NCI-H2029 (cell line): ENCODE measurements around the gene RHOJ.
"Not testable (repeated sequence)": the region's sequence is repeated elsewhere in the genome, so short reads cannot be mapped to it uniquely, and the experiment has no call there.

ENCODE experiments used
- DNase-seq: peaks from one replicate; lab custom pipeline; 2025; lab: John Stamatoyannopoulos, UW

The RHOJ gene

DNA sequence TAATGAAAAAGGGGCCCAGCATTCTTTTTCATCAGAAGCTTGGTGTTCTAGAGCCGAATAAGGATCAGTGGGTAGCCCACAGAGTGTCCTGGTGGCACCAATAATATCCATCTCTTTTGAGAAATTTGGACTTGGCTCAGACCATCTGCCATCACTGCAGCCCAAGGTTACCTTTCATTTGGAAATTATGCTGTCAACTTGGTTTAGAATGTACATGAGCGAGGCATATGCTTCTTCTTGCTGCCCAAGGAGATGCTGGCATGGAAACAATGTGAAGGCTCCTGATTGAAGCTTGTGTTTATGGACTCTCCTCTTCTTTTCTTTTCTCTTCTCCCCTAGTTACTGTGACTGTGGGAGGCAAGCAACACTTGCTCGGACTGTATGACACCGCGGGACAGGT, 64.5 kb downstream of the RHOJ start:
- DNase-seq, result no peak

DNA sequence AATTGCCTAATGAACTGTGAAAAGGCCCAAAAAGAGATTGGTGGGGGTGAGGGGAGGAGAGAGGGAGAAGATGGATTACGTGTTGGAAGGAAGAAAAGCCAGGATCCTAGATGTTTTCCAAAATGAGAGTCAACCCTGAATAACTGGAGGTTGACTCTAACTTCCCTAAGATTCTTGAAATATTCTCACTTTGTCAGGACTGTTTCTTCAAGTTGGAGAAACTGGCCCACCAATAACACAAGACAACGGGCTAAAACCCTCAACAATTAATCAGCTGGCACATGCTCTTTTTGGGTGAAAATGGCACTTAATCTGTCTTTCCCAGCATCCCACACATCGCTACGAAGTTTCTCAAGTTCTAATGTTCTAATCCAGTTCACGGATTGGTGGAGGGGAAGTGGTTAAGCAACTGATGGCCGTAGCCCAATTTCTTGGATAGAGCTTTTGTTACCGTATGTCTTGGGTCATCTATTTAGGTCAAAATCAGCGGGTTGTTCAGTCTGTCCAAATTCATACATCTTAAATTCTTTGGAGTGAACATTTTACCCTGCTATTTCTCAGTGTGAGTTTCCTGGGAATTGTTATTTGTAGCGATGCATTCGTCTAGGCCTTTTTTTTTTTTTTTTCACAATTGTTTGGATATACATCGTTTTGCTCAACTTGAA, 65.5 kb downstream of the RHOJ start:
- no peak for DNase-seq

DNA sequence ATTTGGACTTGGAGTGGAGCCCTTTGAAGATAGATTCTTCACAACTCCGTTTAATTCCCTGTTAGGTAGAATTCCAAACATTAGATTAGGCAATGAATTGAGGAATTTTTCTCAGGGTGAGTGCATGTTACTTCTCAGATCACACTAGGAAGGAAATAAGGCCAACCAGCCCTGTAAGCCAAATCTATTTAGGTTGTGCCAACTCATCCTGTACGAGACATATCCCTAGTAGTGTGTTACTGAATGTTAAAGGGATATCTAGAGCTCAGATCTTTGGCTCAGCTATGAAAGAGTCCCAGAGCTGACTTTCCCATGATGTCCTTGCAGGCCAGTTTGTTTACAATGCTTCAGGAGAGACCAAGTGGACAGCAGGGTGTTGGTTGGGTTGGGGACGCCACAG, 68.9 kb downstream of the RHOJ start:
- no peak for DNase-seq

DNA sequence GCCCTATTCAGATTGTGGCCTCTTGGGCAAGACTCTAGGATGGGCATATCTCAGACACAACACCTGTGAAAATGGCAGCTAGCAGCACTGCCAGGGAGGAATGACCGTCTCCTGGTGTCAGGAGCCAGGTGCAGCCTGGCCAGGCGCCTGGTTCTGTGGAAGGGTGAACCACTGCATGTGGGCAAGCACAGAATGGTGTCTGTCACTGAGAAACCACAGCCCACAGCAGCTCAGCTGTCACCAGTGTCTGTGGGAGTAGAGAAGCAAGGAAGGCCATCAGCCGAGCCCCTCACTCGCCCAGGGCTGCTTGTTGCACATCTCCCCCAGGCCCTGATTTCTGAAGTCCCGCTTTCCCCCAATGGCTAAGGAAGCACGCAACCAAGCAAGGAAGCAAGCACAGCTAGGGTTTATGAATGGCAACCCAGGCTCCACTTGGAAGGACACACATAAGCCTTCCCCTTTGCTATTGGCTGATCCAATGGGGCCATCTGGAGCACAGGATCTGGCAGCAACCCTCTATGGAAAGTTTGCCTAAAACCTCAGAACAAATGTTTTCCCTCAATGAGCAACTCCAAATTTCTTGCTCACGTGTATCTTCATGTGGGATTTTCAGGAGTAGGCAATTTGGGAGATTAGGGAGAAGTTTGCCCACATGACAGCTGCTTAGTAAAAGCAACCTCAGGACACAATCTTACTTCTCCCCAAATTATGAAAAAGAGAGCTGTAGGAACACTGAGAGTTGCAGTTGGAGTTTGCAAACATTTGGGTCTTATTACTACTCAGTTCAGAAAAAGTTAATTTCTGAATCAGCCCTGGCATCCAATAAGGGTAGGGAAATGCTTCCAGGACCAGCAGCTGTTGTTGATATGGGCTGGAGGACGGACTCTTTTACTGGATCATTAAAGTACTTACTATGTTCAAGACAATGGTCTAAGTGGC, 69.7 kb downstream of the RHOJ start:
- no peak for DNase-seq

DNA sequence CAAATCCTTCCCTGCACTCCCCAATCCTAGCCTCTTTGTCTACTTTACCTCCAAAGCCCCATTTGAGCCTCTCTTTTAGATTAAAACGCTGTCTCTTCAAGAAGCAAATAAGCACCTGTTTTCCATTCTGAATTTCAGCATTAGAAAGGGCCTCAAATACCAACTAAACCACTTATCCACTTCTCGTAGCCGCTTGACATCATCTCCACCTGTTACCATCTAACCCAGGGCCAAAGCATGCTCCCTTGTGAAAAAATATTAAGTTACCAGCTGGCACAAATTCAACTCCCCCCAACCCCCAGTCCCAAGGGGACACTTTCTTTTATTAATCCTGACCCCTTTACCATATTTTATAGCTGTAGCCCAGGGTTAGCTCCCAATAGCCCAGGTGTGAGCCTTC, 71.4 kb downstream of the RHOJ start:
- DNase-seq, result no peak

DNA sequence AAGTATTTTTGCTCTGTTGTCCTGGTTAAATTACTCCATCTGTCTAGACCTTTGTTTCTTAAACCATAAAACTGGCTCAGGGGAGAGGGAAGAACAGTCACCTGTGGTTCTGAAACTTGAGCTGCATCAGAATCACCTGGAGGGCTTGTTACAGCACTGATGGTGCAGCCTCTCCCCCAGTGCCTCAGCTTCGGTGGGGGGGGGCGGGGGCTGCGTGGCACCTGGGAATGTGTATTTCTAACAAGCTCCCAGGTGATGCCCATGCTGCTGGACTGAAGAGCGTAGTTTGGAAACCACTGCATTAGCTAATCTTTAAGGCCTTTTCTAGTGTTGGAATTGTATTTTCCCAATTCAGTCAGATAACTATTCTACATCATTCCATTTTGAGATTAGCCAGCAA, 71.8 kb downstream of the RHOJ start:
- DNase-seq, result peak; percentile 8

DNA sequence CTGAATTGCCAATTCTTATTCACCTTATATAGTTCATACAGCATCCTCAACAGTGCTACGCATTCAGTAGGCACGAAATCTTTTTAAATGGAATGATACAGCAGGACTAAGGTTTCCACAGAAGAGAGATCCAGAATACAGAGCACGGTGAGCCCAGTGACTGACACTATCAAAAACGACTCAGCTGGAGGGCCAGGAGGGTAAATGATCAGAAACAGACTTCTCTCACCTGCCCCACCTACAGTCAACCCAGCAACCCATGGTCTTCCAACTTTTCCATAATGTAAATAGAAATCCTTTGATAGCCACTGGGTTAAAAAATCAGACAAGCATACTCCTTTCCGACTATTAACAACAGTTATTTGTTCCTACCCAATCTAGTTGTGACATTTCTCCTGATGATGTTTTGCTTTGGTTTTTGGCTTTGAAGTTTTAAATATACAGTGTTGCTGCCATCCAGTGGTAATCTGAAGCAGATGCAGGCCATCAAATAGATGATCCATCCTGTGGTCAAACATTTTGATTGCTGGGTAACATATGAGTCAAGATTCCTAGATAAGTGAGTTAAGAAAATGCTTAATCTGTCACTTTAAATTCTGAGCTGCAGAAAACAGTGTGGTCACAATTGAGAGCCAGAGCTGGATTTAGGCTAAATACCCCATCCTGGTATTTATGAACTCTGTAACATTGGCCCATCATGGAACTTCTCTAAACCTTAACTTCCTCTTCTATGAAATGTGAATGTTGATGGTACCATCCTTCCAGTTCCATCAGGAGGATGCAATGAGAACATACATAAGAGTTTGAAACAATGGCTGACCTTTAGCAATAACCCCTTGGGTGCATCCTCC, 72.5 kb downstream of the RHOJ start:
- DNase-seq, result peak; percentile 17

DNA sequence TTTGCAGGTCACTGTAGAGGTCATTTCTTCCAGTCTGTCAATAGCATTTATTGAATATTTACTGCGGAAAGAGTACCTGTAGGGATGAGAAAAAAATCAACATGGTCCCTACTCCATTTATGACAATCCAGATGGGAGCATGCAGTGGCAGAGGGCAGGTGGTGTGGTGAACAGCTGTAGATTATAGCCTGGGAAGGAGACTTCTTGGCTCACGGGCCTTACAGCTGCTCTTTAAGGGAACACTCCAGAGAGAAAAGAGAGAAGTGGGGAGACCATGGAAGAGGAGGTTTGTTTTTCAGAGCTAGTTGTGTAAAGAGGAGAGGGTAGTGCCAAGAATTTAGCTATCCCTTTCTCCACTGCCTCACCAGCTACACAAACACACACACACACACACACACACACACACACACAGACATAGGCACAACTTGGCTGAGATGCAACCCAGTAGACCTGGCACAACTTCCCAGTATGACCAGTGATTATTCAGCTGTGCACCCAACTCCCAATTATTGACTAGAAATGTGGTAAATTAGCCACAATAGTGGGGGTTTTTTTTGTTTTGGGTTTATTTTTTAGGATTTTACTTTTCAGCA, 73.4 kb downstream of the RHOJ start:
- DNase-seq, result peak; percentile 50

DNA sequence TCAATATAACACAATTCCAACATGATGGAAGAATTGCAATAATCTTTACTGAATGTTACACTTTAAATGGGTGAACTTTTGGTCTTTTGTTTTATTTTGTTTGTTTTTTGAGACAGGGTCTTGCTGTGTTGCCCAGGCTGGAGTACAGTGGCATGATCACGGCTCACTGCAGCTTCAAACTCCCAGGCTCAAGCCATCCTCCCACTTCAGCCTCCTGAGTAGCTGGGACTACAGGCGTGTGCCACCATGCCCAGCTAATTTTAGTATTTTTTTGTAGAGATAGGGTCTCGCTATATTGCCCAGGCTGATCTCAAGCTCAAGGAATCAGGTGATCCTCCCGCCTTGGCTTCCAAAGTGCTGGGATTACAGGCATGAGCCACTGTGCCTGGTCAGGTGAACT, 75.7 kb downstream of the RHOJ start:
- DNase-seq, result not testable (repeated sequence)

DNA sequence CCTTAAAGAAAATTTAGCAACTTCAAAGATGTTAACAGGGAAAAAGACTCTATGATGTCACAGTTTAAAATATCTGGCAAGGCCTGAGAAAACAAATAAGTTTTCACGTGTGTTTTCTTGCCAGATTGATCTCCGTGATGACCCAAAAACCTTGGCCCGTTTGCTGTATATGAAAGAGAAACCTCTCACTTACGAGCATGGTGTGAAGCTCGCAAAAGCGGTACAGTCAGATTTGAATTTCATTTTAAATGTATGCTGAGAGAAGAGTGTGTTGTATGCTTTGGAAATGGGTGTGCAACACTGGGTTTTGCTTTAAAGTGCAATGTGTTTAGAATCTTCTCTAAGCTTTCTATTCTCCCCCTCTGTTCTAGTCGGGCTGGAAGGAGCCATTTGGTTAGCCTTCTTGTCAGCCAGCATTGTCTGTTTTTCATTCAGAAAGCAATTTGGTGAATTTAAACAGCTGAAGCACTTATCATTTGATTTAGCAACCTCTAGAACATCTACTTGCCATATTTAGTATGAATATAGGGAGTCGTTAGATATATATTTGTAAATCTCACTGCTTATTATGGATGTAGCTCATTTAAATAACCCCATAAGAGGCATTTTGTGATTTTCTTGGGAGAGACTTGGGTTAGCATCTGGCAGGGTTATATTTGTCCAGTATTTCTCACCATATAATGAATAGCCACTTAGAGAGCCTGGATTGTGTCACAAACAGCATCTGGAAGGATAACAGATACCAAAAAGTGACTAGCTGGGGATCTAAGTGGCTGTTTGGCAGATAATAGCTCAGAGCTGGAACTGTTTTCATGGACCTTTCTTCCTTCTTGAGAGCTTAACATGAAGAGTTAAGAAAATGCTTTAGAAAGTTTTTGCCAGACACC, 79.0 kb downstream of the RHOJ start:
- no peak for DNase-seq

DNA sequence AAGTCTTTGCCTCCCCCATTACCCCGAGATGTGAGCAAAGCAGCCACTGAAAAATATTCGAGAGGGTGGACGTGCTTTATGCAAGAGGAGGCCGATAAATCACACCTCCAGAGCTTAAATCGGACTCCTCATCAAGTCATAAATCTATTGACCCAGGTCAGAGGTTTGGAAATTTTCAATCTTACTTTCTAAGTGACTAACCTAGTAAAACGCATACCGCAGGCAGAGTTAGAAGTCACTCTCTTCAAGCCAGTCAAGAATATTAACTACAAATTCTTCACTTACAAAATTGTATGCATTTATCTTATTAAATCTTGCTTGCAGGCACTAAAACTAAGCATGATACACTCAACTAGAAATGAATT, 79.6 kb downstream of the RHOJ start:
- DNase-seq, result no peak

DNA sequence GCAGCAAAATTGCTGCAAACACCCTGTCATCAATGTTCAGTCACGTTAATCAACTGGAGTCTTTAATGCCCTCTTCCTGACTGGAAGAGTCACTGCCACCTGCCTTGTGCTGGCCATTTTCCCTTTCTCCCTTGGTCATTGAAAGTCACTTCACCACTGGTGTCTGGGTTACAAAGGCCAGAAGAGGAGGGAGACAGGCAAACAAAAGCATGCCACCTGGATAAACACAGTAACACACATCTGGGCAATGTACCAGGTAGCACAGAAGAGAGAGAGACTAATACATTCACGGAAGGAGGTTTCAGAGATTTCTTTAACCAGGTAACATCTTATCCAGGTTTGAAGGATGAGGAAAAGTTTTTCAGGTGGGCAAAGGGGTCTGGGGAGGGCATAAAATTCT, 81.8 kb downstream of the RHOJ start:
- DNase-seq, result peak; percentile 74

DNA sequence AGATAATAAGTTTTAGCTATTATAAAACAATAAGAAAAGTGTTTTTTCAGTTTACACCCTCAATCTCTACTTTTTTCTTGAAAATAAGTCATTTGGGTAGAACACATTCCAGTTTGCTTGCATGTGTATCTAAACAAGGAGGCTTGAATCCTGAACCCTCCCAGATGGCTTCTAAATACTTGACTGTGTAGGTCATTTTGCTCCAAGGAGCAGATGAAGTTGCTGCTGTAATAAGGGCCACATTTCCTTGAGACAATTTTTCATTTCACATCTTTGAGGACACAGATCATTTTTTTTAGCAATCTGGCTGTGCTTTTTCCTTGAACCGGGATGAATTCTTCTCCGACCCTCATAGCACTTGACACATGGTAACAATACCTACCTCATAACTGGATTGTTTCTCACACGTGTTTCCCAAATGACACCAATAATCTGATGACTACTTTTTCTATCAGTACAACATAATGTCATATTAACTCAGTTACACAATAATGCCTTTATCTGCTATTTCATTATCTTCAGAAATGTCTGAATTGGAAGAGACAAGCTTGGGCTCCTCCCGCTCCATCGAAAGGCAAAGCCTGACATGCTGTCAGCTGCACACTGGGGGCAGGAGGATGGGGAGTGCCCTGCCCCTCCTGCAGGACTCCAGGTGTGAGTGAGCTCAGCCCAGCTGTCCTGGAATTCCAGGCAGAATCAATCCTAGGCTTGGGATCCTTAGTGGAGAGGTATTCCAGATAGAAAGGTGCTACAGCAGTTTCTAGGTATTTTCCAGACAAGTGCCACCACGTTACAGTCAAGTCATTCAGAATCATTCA, 83.6 kb downstream of the RHOJ start:
- DNase-seq, result no peak

DNA sequence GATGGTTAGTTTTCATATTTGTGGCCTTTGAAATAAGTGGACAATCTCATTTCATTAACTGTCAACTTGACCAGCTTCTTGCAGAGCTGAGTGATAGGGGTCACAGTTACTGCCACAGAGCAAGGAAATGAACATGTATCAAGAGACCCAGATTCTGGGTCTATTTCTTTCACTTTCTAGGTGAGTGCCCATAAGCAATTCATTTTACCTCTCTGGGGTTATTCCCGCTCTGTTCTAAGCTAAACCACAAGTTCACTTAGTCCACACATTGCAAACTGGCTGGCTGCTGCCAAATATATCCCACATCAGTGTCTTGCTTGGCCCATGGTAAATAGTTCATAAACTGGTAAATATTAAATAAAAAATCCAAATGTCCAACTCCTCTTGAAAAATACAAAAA, 84.6 kb downstream of the RHOJ start:
- no peak for DNase-seq

DNA sequence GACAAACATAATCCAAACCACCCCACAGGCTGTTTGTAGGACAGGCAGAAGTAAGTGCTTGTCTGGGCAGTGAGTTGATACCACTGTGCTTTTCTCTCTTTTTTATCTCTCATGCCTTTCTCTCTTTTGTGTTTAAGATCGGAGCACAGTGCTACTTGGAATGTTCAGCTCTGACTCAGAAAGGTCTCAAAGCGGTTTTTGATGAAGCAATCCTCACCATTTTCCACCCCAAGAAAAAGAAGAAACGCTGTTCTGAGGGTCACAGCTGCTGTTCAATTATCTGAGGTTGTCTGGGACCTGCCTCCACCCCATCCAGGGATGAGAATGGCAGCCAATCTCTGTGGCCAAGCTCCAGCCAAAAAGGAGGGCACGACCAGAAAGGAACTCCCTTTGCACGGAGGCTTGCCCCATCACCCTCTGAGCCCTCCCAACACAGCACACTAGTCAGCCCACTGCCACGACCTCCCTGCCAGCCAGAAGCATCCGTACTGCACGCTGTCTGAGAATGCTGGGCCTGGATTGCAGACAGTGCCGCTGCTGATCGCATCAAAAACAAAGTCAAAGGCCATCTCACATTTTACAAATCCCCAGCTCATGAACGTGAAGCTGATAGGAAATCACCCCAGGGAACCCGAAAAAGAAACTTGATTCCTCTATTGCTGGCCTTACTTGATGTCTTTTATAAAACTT, 86.6 kb downstream of the RHOJ start:
- no peak for DNase-seq

DNA sequence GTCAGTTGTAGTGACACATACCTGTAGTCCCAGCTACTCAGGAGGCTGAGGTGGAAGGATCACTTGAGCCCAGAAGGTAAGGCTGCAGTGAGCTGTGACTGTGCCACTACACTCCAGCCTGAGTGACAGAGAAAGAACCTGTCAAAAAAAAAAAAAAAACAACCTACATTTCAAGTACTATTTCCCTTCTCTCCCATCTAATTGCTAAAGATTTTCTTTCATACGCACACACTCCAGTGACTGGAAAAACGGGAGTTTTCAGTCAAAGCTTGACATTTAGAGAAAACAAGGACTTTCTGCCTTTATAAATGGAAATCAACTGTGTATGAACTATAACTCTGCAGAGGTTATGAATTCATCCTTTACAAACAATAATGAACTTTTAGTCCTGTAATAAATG, 88.6 kb downstream of the RHOJ start:
- no peak for DNase-seq

DNA sequence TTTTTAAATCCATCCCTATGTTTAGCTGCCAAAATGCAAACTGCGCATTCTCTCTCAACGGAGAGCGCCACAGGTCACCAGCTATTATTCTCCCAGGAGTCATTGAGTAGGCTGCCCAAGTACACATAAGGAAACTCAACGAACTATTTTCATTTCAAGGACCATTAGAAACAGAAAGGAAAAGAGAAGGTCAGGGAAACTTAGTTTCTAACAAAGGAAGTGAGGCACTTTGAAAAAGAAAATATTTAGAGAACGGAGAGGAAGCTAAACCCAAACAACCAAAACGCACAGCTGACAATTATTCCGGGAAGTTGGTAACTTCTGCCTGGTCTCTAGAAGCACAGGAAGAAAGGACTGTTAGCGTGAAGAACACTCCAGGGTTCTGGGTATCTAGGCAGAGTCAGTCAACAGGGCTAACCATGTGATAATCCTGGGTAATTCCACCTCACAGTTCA, 91.0 kb downstream of the RHOJ start:
- no peak for DNase-seq

DNA sequence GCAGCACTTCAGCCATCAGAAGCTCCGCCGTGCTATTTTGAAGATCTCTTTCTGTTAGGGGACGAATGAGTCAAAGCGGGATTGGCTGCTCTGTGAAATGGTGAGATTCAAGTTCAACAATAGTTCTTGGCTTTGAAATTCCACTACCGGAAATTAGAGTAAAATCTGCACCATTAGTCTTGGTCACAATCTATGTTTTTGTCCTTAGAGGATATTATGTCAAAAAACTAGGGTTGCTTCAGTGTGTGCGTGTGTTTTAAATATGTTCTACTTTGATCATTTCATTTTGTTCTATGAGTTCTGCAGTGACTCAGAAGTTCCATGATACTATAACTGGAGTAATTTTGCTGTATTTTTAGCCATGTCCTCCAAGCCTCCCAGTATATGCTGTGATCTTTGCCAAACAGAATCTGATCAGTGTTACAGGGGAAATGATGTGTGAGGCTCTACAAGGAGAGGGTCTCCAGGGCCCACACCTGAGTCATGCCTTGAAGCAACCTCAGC, 91.9 kb downstream of the RHOJ start:
- DNase-seq, result no peak

DNA sequence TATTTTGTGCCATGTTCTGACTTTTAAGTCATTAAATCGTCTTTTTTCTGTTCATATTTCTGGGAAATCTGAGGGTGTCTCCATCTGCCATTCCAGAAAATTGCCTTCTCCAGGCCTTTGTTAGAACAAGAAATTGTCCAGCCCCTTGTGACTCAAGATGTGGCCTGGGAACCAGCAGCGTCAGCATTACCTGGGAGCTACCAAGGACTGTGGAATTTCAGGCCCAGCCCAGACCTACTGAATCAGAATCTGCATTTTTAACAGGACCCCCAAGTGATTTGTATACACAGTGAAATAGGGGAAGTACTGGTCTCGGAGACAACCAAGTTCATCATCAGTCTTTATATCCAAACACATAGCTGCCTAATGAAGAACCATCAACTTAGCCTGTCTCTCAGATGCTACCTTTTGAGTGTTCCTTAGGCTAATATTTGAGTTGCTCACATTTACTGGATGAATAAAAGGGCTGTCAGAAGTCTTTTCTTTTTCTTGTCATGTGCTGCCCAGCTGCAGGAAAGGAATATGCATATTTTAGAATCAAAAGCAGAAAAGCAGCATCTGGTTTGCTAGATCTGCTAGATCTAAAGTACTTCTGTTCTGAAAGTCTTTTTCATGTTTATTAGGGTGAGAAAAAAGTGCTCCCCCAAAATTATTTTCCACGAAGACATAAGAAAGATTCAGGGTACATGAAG, 93.3 kb downstream of the RHOJ start:
- DNase-seq, result no peak
